ENCODE data around the gene COBL. TPM values are rescaled to one million over a fixed set of nuclear protein-coding genes. Genes with fewer than 3 reads are reported as not detected.

COBL gene
- total and polyA plus RNA-seq, 10 of the 15 experiments (the other 5 are each of a cell fraction or from before 2014, with no cell fraction given): 0.21 TPM; not detected in 9

DNA sequence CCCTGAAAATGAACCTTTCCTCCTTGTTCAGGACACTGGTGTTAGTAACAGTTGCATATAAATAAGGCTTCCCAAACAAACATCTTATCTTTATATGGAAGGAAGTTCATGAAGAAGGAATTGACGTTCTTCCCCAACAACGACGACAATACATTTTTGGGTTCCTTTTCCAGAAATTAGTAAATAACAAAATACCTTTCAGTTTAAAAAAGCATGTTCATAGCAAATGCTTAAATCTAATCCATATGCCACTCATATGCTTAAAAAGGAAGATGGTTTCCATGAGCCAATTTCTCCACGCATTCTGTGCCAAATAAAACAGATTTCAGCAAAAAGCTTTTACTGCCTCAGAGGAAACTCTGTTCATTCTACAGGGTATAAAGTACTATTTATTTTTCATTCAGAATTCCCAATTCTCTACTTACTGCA lies 182.6 kb downstream of the COBL start:
- in situ Hi-C loops (cut with MboI): no loop called here
- BruUV-seq (replicated peaks): no TSS peak
- ChIA-PET SMC1A (ENCODE audit: uncharacterized antibody, unreplicated experiment) (interaction anchor here (1.2 kb wide), 1 partner anchor 15 kb away, joined by 3 read pairs; no protein-coding TSS in a partner anchor), RAD21 (ENCODE audit: unreplicated experiment) (no interaction called here), POLR2A (no interaction called here), CTCF (interaction anchor here (1.1 to 1.6 kb wide), 3 partner anchors 27 to 132 kb away, joined by 3 to 5 read pairs (median 5); no protein-coding TSS in a partner anchor)
- no peaks in the 10 kb centered on the region for H3K9me3 ChIP-seq (replicated peaks; ENCODE audit: control insufficient read depth, insufficient read depth, low read length)
- no peaks in the 10 kb centered on the region for H4K20me1 ChIP-seq (ENCODE audit: control insufficient read depth, insufficient read depth)
- H3K36me3 ChIP-seq (ENCODE audit: control insufficient read depth in 2 of 2, insufficient read depth in 2 of 2, low read length in 1 of 2): no peaks in the 10 kb centered on the region
- FAIRE-seq (no peak), DNase-seq (ENCODE audit: low read depth, low spot score) (no peak), ATAC-seq (no peak)
- no peak overlapping the region for H2AFZ ChIP-seq (ENCODE audit: control insufficient read depth, low read depth, low read length)
- no peak overlapping the region for H3K4me3 ChIP-seq
- no peak overlapping the region for H3K9ac ChIP-seq (ENCODE audit: control insufficient read depth, insufficient read depth, low read length)
- intact Hi-C loops (cut with micrococcal nuclease; ENCODE audit: unreplicated experiment): no loop called here
- no peaks in the 10 kb centered on the region; a peak in 1 of 4 replicates for H3K27me3 ChIP-seq (replicated peaks in 1 of 2; ENCODE audit: control insufficient read depth in 2 of 2, insufficient read depth in 2 of 2, low read length in 1 of 2)
- no peak overlapping the region for H3K27ac ChIP-seq (ENCODE audit: control insufficient read depth, insufficient read depth)
- no peak overlapping the region for H3K4me2 ChIP-seq (ENCODE audit: control insufficient read depth, insufficient read depth)
- no peaks in the 10 kb centered on the region for H3K79me2 ChIP-seq (ENCODE audit: control insufficient read depth, insufficient read depth, low read length)
- TF ChIP-seq CEBPB (IDR thresholded peaks at IDR 0.05; ENCODE audit: borderline replicate concordance in 1 of 2, low read depth in 2 of 2, low read length in 2 of 2): no peak
- TF ChIP-seq, protein P1, sequence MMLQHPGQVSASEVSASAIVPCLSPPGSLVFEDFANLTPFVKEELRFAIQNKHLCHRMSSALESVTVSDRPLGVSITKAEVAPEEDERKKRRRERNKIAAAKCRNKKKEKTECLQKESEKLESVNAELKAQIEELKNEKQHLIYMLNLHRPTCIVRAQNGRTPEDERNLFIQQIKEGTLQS (IDR thresholded peaks at IDR 0.05; ENCODE audit: borderline replicate concordance, extremely low read depth, low read depth, low read length): no peak
- TF ChIP-seq PML (IDR thresholded peaks at IDR 0.05; ENCODE audit: low read length): no peak
- TF ChIP-seq, protein P2, sequence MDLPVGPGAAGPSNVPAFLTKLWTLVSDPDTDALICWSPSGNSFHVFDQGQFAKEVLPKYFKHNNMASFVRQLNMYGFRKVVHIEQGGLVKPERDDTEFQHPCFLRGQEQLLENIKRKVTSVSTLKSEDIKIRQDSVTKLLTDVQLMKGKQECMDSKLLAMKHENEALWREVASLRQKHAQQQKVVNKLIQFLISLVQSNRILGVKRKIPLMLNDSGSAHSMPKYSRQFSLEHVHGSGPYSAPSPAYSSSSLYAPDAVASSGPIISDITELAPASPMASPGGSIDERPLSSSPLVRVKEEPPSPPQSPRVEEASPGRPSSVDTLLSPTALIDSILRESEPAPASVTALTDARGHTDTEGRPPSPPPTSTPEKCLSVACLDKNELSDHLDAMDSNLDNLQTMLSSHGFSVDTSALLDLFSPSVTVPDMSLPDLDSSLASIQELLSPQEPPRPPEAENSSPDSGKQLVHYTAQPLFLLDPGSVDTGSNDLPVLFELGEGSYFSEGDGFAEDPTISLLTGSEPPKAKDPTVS (IDR thresholded peaks at IDR 0.05; ENCODE audit: low read depth, low read length): no peak
- no peak for TF ChIP-seq ASH2L (IDR thresholded peaks at IDR 0.05; ENCODE audit: borderline replicate concordance, low read depth)
- TF ChIP-seq IKZF1 (conservative IDR thresholded peaks at IDR 0.05): no peak
- TF ChIP-seq FOXK2 (IDR thresholded peaks at IDR 0.05): no peak
- TF ChIP-seq BACH1 (IDR thresholded peaks at IDR 0.05; ENCODE audit: borderline replicate concordance): no peak
- TF ChIP-seq SMC3 (IDR thresholded peaks at IDR 0.05; ENCODE audit: borderline replicate concordance, low read length): no peak
- no peak for TF ChIP-seq RAD51 (IDR thresholded peaks at IDR 0.05)
- TF ChIP-seq SREBF1 (IDR thresholded peaks at IDR 0.05; ENCODE audit: low read length): no peak
- H3K4me1 ChIP-seq (ENCODE audit: control insufficient read depth, insufficient read depth, low read length): no peaks in the 10 kb centered on the region
- 71% methylated on average over 4 of the region's 4 CpGs for WGBS (ENCODE audit: insufficient coverage, insufficient replicate concordance, low lambda C conversion rate, missing lambda C conversion rate)

Measured in GM12878 (cell line).